Prostate gland (tissue), 2 donors: ENCODE measurements around the gene RALA.

Experiments used
- POLR2A ChIP-seq: fragments of 450-650 bp; IDR thresholded peaks from one replicate; pipeline ENCODE4 v1.6.1; 2016; ENCODE audit warnings: antibody characterized with exemption, mild to moderate bottlenecking
- POLR2AphosphoS5 ChIP-seq: sonication (generic); formaldehyde crosslinking; IDR thresholded peaks from one replicate; pipeline ENCODE4 v1.6.1; 2017; ENCODE audit warnings: antibody characterized with exemption
- TF ChIP-seq, protein P1 (sequence below), 4 experiments: fragments of 200-600 bp in 2 of 4; fragments of 450-650 bp in 2 of 4; sonication (generic) in 2 of 4; IDR thresholded peaks; 1 replicate in 3 of 4; 2 replicates in 1 of 4; pipeline ENCODE4 v1.5.1; 2016 to 2019; ENCODE audit warnings: antibody characterized with exemption in 4 of 4, mild to moderate bottlenecking in 2 of 4, moderate library complexity in 2 of 4

DNA sequence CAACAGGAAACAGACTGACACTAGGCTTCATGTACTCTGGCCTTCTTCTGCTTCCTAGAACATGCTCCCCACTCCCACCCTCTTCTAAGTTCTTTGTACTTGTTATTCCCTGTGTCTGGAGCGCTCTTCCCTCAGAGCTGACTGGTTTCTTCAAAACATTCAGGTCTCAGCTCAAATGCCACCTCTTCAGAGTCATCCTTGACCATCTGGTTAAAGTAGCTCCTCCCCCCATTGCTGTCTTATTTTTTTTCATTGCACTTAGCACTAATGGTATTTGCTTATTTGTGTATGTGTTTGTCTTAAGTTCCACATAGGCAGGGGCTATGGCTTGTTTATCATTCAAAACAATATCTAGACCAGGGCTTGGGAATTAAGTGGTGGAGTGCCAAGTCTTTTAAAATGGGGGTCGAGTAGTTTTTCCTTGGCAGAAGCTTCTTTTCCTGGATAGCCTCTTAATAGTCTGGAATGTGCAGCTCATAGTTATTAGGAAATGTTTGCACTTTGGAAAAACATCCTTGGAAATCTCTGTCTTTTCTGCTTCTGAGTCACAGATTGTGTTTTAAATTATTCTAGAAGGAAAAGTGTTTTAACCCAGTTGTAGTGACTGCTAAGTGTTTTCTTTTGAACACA lies 60.0 kb downstream of the RALA start:
- TF ChIP-seq, protein P1, sequence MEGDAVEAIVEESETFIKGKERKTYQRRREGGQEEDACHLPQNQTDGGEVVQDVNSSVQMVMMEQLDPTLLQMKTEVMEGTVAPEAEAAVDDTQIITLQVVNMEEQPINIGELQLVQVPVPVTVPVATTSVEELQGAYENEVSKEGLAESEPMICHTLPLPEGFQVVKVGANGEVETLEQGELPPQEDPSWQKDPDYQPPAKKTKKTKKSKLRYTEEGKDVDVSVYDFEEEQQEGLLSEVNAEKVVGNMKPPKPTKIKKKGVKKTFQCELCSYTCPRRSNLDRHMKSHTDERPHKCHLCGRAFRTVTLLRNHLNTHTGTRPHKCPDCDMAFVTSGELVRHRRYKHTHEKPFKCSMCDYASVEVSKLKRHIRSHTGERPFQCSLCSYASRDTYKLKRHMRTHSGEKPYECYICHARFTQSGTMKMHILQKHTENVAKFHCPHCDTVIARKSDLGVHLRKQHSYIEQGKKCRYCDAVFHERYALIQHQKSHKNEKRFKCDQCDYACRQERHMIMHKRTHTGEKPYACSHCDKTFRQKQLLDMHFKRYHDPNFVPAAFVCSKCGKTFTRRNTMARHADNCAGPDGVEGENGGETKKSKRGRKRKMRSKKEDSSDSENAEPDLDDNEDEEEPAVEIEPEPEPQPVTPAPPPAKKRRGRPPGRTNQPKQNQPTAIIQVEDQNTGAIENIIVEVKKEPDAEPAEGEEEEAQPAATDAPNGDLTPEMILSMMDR (IDR thresholded peaks at IDR 0.05): no peak
- no peak for TF ChIP-seq POLR2AphosphoS5
- TF ChIP-seq POLR2A: no peak
